ENCODE results near the gene CLOCK.

The CLOCK gene

DNA sequence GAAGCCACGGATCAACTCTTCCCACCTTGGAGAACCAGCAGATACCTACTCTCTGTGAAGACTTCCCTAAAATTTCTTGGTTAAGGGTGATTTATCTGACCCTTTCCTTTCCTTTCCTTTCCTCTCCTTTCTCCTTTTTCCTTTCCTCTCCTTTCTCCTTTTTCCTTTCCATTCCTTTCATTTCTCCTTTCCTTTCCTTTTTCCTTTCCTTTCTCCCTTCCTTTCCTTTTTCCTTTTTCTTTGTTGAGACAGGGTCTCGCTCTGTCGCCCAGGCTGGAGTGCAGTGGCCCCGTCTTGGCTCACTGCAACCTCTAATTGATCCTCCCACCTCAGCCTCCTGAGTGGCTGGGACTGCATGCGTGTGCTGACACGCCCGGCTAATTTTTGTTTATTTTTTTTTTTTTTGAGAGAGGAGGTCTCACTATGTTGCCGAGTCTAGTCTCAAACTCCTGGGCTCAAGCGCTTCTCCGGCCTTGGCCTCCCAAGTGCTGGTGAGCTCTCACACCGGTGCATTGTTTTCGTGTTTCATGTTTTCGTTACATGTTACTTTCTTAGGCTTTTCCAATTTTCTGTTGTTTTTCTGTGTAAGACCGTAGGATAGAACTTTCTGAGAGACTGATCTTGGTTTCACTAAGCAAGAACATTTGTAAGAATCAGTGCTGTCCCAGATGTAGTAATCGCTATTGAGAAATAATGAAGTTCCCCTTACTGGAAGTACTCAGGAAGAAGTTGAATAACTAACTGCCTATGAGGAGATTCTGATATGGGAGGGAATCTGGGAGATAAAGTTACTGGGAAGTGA, 149.0 kb downstream of the CLOCK start:
- H3K27ac Mint-ChIP-seq = peak overlapping the region; percentile 86 to 95 (median 92)
- H3K4me1 Mint-ChIP-seq = peaks cover 29% of the 10 kb centered on the region
- H3K27me3 Mint-ChIP-seq (ENCODE audit: low read depth) = no peaks in the 10 kb centered on the region
- TF ChIP-seq, protein P1, sequence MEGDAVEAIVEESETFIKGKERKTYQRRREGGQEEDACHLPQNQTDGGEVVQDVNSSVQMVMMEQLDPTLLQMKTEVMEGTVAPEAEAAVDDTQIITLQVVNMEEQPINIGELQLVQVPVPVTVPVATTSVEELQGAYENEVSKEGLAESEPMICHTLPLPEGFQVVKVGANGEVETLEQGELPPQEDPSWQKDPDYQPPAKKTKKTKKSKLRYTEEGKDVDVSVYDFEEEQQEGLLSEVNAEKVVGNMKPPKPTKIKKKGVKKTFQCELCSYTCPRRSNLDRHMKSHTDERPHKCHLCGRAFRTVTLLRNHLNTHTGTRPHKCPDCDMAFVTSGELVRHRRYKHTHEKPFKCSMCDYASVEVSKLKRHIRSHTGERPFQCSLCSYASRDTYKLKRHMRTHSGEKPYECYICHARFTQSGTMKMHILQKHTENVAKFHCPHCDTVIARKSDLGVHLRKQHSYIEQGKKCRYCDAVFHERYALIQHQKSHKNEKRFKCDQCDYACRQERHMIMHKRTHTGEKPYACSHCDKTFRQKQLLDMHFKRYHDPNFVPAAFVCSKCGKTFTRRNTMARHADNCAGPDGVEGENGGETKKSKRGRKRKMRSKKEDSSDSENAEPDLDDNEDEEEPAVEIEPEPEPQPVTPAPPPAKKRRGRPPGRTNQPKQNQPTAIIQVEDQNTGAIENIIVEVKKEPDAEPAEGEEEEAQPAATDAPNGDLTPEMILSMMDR (IDR thresholded peaks at IDR 0.05; ENCODE audit: unreplicated experiment in 3 of 3) = no peak
- no peaks in the 10 kb centered on the region for H3K9me3 Mint-ChIP-seq
- H3K4me3 Mint-ChIP-seq = peak overlapping the region; percentile 94 to 99 (median 96)
- H3K36me3 Mint-ChIP-seq (ENCODE audit: low read depth) = peaks cover 16% of the 10 kb centered on the region

- H3K9me3 Mint-ChIP-seq = no peaks in the 10 kb centered on the region
- H3K4me3 Mint-ChIP-seq = peak overlapping the region; percentile 94 to 99 (median 96)
- peaks cover 16% of the 10 kb centered on the region for H3K36me3 Mint-ChIP-seq (ENCODE audit: low read depth)
- no peaks in the 10 kb centered on the region for H3K27me3 Mint-ChIP-seq (ENCODE audit: low read depth)
- peak overlapping the region; percentile 86 to 95 (median 92) for H3K27ac Mint-ChIP-seq
- TF ChIP-seq, protein P1 (IDR thresholded peaks at IDR 0.05; ENCODE audit: unreplicated experiment in 3 of 3) = no peak
- H3K4me1 Mint-ChIP-seq = peaks cover 29% of the 10 kb centered on the region
These were observed 149.6 kb downstream of the CLOCK start for GRCh38 chr4:55397126-55397436.

GRCh38 chr4:55396308-55397125, 150.2 kb downstream of the CLOCK start:
- no peaks in the 10 kb centered on the region for H3K27me3 Mint-ChIP-seq (ENCODE audit: low read depth)
- TF ChIP-seq, protein P1 (IDR thresholded peaks at IDR 0.05; ENCODE audit: unreplicated experiment in 3 of 3) = no peak
- peaks cover 29% of the 10 kb centered on the region for H3K4me1 Mint-ChIP-seq
- H3K27ac Mint-ChIP-seq = peak overlapping the region; percentile 86 to 95 (median 92)
- peaks cover 16% of the 10 kb centered on the region for H3K36me3 Mint-ChIP-seq (ENCODE audit: low read depth)
- H3K4me3 Mint-ChIP-seq = peak overlapping the region; percentile 94 to 99 (median 96)
- H3K9me3 Mint-ChIP-seq = no peaks in the 10 kb centered on the region

DNA sequence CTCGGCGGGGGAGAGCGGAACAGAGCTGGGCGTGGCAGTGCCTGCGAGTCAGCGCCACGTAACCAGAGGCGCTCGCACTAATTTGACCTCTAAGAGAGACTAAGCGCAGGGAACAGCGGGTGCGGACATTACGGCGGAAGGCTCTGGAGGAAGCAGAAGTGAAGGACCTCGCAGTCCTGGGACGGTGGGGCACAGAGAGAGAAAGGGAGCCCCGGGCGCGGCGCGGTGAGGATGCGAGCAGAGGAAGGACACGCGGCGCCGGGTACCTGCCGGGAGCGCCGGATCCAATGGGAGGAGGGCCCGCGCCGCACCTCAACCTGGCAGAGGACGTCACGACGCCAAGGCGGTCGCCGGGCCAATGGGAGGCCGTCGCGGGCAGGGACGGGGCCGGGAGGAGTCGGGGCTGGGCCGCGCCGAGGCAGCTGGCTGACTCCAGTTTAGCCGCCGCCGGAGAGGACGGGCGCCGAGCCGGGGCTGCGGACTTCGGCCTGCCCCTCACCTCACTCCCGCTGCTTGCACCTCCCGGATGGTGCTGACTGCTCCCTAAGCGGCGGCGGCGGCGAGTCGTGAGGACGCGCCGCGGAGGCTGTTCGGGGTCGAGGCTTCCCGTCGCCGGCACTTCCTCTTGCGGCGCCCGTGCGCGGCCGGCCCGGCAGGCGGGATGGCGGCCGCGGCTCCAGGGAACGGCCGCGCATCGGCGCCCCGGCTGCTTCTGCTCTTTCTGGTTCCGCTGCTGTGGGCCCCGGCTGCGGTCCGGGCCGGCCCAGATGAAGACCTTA, 151.0 kb downstream of the CLOCK start, which contains the start of gene TMEM165:
TMEM165 (plus strand) TSS at position 429 of the 779 bp plus-strand sequence; CDS start at position 662, 233 bp downstream.
- Mint-ChIP-seq H3K9me3 (no peaks in the 10 kb centered on the region), H3K4me1 (peaks cover 29% of the 10 kb centered on the region), H3K36me3 (ENCODE audit: low read depth) (peaks cover 9% of the 10 kb centered on the region), H3K4me3 (peak within 1 kb of the TSS; percentile 94 to 99 (median 96)), H3K27ac (peak within 1 kb of the TSS; percentile 92 to 97 (median 93)), H3K27me3 (ENCODE audit: low read depth) (no peaks in the 10 kb centered on the region)
- TF ChIP-seq, protein P1 (IDR thresholded peaks at IDR 0.05; ENCODE audit: unreplicated experiment in 3 of 3) = no peak

GRCh38 chr4:55395218-55395528, 151.5 kb downstream of the CLOCK start:
- H3K27ac Mint-ChIP-seq = peak overlapping the region; percentile 87 to 97 (median 93)
- TF ChIP-seq, protein P1 (IDR thresholded peaks at IDR 0.05; ENCODE audit: unreplicated experiment in 3 of 3) = no peak
- H3K36me3 Mint-ChIP-seq (ENCODE audit: low read depth) = peaks cover 6% of the 10 kb centered on the region
- peaks cover 29% of the 10 kb centered on the region for H3K4me1 Mint-ChIP-seq
- peak overlapping the region; percentile 94 to 98 (median 95) for H3K4me3 Mint-ChIP-seq
- no peaks in the 10 kb centered on the region for H3K27me3 Mint-ChIP-seq (ENCODE audit: low read depth)
- no peaks in the 10 kb centered on the region for H3K9me3 Mint-ChIP-seq

Measured in nephron (organoid).